Measurements from ENCODE around the gene RCC2.

DNA sequence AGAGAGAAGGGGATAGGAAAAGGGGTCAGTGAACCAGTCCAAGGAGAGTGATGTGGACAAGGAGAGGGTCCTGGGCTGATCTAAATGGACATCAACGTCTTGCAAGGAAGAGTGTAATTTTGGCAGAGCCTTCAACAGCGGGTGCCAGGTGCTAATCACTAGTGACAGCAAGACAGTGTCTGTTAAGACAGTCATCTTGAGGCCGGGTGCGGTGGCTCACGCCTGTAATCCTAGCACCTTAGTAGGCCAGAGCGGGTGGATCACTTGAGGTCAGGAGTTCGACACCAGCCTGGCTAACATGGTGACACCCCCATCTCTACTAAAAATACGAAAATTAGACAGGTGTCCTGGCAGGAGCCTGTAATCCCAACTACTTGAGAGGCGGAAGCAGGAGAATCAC lies 79.7 kb downstream of the RCC2 start:
- TF ChIP-seq, protein P1, sequence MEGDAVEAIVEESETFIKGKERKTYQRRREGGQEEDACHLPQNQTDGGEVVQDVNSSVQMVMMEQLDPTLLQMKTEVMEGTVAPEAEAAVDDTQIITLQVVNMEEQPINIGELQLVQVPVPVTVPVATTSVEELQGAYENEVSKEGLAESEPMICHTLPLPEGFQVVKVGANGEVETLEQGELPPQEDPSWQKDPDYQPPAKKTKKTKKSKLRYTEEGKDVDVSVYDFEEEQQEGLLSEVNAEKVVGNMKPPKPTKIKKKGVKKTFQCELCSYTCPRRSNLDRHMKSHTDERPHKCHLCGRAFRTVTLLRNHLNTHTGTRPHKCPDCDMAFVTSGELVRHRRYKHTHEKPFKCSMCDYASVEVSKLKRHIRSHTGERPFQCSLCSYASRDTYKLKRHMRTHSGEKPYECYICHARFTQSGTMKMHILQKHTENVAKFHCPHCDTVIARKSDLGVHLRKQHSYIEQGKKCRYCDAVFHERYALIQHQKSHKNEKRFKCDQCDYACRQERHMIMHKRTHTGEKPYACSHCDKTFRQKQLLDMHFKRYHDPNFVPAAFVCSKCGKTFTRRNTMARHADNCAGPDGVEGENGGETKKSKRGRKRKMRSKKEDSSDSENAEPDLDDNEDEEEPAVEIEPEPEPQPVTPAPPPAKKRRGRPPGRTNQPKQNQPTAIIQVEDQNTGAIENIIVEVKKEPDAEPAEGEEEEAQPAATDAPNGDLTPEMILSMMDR (IDR thresholded peaks at IDR 0.05; ENCODE audit: low read length), result no peak
- no peak for TF ChIP-seq EZH2 (IDR thresholded peaks at IDR 0.05; ENCODE audit: borderline replicate concordance, low read length)

All from OCI-LY1 (cell line).